NCI-H524 (cell line): Measurements from ENCODE around the gene GMDS.

Source experiments
- DNase-seq, 2 experiments: peaks; one replicate each; lab custom pipeline; 2025; lab: John Stamatoyannopoulos, UW

Gene GMDS

GRCh38 chr6:1940381-1940780 is 305.0 kb downstream of the GMDS start:
- no peak for DNase-seq

DNA sequence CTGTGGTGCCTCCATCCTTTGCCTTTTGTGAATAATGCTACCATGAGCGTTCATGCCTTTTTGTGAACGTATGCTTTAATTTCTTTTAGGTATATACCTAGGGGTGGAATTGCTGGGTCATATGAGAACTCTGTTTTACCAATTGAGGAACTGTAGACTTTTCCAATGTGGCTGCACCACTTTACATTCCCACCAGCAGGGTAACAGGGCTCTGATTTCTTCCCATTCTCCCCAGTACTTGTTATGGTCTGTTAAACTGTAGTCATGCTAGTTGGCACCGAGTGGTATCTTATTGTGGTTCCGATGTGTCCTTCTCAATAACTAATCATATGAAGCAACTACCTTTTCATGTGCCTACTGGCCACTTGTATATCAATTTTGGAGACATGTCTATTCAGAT is 312.1 kb downstream of the GMDS start:
- no peak for DNase-seq

DNA sequence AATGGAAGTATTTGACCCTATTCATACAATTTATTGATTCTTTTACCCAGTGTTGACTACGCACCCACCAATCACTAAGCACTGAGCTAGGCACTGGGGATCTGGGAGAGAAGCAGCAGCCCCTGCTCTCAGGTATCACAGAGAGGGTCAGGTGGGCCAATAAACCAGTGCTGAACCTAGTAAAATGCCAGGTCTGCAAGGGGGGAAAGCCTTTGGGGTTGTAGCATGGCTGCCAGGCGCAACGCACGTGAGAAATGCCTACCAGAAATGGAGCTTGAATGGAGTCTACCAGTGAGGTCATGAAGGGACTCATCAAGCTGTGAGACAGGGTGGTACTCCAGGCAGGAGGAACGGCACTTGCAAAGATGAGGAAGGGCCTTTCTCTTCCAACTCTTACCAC is 313.6 kb downstream of the GMDS start:
- no peak for DNase-seq

DNA sequence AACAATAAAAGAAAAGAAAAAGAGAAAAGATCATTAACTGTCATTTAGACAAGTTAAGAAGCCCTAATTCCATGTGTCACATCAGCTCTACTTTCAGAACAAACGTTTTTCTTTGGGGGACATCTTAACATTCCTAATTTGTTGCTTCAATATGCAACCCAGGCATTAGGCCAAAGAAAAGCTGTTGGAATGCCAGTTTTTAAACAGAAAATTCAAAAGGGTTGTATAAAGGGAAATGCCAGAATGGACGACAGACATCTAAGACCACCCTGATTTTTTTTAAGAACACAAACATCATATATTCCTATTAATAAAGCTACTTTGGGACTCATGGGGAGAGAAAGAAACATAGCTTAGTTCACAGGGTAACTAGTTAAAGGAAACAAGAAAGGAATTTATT is 315.0 kb downstream of the GMDS start:
- no peak for DNase-seq

DNA sequence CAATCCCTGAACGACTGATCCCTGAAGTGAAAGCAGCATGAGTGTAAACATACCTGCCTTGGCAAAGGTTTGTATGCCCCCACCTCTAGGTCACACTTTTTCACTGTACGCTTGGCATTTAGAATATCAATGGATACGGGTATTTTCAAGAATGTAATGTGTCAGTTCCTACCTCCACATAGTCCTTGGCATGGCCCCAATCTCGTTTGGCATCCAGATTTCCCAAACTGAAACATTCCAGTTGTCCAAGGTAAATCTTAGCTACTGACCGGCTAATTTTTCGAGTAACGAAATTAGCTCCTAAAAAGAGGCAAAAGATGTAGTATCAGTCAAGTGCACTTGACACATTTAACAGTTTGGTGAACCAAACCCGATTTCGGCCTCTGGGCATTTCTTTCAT is 315.5 kb downstream of the GMDS start:
- no peak for DNase-seq

GRCh38 chr6:1925743-1926430 is 319.5 kb downstream of the GMDS start:
- no peak for DNase-seq

GRCh38 chr6:1923449-1923848 is 322.0 kb downstream of the GMDS start:
- DNase-seq, result no peak

- no peak for DNase-seq
Observed at GRCh38 chr6:1917626-1918371, 327.6 kb downstream of the GMDS start.

- no peak for DNase-seq
Observed at GRCh38 chr6:1916334-1917070, 328.9 kb downstream of the GMDS start.

GRCh38 chr6:1915226-1915625 is 330.2 kb downstream of the GMDS start:
- DNase-seq, result no peak

GRCh38 chr6:1913577-1913976 is 331.8 kb downstream of the GMDS start:
- DNase-seq, result no peak

- DNase-seq, result no peak
Observed at GRCh38 chr6:1912731-1913130, 332.7 kb downstream of the GMDS start.

- no peak for DNase-seq
Observed at GRCh38 chr6:1911474-1911873, 333.9 kb downstream of the GMDS start.

GRCh38 chr6:1910621-1911407 is 334.6 kb downstream of the GMDS start:
- DNase-seq, result peak; percentile 17 to 52

- DNase-seq, result peak in 1 of 2 experiments; percentile 61
Observed at GRCh38 chr6:1908784-1909183, 336.6 kb downstream of the GMDS start.

DNA sequence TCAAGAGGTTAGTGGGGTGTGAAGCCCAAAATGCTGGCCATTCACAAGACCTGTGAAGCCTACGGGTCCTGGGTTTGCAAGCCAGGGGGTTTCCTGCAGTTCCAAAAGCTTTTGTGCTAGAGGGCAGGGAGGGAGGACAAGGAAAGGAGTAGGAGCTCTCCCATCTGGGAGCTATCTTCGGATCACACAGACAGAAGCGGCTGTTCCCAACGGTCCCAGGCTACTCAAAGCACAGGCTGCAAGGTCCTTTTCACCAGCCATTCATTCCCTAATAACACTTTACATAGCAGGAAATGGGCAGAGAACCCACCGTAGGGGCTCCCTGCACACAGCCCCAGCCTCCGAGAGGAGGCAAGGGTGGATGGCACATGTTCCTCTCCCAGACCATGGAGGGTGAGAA is 338.8 kb downstream of the GMDS start:
- DNase-seq, result no peak

- DNase-seq, result peak; percentile 2 to 72
Observed at GRCh38 chr6:1906014-1906413, 339.4 kb downstream of the GMDS start.

DNA sequence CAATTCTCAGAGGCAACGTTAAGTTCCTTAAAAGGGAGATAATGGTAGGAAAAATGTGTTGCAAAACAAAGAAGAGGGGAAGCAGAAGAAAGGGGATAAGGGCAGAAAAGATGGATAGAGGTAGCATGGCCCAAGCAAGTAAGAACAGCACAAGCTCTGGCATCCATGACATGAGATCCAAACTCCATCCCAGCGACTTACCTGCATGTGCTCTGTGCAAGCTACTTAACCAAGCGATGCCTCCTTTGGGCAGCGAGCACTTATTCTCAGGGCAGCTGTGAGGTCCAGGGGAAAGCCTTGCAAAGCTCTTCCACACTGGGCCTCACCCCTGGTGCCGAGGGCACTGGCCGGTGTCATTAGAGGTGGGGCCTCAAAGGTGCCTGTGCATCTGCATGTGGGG is 340.5 kb downstream of the GMDS start:
- no peak for DNase-seq

GRCh38 chr6:1904466-1904799 is 341.0 kb downstream of the GMDS start:
- DNase-seq, result no peak

GRCh38 chr6:1903780-1904465 is 341.5 kb downstream of the GMDS start:
- peak in 1 of 2 experiments; percentile 7 for DNase-seq

GRCh38 chr6:1901556-1901955 is 343.8 kb downstream of the GMDS start:
- DNase-seq, result no peak

GRCh38 chr6:1896897-1897296 is 348.5 kb downstream of the GMDS start:
- DNase-seq, result no peak
